HG03575 (cell line): Measurements from ENCODE around the gene CPED1.
"Not testable (repeated sequence)": the region's sequence is repeated elsewhere in the genome, so short reads cannot be mapped to it uniquely, and the experiment has no call there.

Source experiments
- ATAC-seq: cut with Tn5 transposase; IDR thresholded peaks from one replicate; pipeline ENCODE4 v1.9.1; 2021; ENCODE audit not compliant: unreplicated experiment, insufficient number of reproducible peaks, low FRiP score; ENCODE audit errors: extremely low read depth

The CPED1 gene

DNA sequence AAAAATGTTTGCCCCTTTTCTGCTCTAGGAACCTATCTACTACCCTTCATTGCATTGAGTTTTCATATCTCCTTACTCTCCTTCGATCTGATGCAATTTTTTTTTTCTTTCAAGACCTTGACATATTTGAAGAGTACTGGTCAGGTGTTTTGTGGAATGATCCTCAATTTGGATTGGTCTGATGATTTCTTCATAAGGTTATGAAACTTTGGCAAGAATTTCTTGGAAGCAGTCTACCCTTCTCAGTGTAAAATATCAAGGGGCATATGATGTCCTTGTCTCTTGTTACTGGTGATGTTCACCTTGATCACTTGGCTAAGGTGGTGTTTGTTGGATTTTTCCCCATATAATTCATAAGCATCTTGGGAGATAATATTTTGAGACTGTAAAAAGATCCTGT lies 64.7 kb downstream of the CPED1 start:
- ATAC-seq = no peak

DNA sequence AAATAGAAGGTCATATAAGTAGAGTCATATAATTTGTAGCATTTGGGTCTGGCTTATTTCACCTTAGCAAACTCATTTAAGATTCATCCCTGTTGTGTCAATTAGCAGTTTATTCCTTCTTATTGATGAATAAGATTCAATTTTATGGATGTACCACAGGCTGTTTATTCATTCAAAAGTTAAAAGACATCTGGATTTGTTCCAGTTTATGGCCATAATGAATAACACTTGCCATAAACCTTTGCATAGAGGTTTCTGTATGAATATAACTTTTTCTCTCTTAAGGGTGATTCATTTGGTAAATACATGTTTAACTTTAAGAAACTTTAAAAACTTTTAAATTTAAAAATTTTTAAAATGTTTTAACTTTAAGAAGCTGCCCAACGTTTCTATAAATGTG lies 66.4 kb downstream of the CPED1 start:
- no peak for ATAC-seq

DNA sequence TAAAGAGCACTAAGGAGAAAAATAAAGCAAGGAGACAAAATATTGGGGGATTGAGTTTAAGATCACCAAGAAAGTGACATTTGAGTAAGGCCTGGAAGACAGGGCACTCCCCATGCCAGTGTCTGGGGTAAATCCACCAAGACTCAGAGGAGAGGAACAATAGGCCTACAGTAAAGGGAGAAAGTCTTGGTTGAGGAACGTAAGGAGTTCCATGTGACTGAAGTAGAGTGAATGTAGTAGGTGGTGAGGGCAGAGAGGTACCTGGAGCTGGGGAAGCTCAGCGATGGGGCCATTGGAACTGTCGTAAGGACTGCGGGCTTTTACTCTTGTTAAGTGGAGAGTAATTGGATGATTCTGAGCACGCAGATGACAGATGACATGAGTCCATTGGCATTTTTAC lies 69.4 kb downstream of the CPED1 start:
- no peak for ATAC-seq

DNA sequence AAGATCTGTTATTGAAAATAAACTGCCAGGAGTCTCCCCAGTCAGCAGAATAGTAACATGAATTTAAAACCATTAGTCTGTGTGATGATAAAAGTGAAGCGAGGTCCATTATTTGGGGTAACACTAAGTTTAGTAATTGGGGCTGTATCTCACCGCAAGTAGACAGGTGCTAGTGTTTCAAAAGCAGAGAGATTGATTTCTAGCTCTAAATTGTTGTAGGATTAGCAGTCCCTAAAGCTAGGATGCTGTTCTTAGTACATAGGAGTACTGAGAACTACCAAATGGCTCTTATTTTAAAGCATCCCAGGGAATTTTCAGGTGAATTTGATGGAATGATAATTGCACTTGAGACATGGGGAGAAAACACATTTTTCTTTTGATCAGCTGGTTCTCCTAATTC lies 70.5 kb downstream of the CPED1 start:
- ATAC-seq = no peak

DNA sequence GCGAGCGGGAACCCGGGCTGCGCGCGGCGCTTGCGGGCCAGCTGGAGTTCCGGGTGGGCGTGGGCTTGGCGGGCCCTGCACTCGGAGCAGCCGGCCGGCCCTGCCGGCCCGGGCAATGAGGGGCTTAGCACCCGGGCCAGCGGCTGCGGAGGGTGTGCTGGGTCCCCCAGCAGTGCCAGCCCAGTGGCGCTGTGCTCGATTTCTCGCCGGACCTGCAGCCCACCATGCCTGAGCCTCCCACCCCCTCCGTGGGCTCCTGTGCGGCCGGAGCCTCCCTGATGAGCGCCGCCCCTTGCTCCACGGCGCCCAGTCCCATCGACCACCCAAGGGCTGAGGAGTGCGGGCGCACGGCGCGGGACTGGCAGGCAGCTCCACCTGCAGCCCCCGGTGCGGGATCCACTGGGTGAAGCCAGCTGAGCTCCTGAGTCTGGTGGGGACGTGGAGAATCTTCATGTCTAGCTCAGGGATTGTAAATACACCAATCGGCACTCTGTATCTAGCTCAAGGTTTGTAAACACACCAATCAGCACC lies 71.5 kb downstream of the CPED1 start:
- ATAC-seq = not testable (repeated sequence)

DNA sequence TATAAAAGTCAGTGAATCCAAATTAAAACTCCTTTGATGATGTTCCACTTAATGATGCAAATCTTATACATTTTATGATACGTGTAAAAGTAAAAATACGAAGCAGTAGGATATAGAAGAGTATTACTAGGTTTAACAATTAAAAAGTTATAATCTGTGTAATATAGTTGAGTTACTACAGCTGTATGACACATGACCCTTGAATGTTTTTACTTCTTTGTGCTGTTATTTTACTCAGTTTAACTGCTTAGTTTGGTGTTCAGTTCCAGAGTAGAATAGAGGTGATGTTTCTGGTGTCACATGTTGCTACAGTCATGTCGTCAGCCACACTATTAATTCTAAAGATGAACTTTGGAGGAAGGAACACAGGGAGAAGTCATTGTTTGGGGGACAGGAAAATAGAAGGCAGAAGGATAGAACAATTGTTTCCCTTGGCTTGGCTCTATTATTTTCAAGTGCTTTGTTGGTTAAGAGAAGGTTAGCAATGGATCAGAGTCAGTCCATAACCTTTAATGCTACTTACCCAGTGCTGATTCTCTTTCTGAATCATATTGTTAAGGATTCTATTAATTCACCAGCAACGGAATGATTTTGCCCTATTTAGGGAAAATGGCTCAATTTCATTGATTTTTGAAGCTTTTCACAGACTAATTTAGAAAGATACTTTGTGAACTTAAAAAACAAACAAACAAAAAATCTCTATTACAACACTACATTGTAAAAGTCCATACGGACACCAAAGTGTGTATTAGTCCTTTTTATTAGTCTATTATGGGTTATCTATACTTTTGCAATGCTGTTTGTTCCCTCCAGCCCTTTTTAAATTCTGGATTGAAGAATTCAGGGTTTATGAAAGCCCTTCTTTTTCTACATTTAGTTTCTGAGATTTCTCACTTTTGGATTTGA lies 73.4 kb downstream of the CPED1 start:
- no peak for ATAC-seq

DNA sequence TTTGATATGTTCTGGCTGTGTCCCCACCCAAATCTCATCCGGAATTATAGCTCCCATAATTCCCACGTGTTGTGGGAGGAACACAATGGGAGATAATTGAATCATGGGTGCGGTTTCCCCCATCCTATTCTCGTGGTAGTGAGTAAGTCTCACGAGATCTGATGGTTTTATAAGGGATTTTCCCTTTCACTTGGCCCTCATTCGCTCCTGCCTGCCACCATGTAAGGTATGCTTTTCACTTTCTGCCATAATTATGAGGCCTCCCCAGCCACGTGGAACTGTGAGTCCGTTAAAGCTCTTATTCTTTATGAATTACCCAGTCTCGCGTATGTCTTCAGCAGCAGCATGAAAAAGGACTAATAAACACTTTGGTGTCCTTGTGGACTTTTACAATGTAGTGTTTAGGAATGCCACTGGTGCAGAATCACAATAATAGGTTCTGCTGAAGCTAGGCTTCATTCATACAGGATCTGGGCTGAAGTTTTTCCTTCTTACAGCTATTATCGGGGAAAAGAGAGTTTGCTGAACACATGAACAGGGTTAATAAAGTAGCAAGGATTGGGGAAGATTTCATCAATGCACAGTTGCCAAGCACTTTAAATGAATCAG lies 74.3 kb downstream of the CPED1 start:
- ATAC-seq = no peak

DNA sequence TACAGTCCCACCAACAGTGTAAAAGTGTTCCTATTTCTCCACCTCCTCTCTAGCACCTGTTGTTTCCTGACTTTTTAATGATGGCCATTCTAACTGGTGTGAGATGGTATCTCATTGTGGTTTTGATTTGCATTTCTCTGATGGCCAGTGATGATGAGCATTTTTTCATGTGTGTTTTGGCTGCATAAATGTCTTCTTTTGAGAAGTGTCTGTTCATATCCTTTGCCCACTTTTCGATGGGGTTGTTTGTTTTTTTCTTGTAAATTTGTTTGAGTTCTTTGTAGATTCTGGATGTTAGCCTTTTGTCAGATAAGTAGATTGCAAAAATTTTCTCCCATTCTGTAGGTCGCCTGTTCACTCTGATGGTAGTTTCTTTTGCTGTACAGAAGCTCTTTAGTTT lies 79.2 kb downstream of the CPED1 start:
- ATAC-seq = not testable (repeated sequence)

DNA sequence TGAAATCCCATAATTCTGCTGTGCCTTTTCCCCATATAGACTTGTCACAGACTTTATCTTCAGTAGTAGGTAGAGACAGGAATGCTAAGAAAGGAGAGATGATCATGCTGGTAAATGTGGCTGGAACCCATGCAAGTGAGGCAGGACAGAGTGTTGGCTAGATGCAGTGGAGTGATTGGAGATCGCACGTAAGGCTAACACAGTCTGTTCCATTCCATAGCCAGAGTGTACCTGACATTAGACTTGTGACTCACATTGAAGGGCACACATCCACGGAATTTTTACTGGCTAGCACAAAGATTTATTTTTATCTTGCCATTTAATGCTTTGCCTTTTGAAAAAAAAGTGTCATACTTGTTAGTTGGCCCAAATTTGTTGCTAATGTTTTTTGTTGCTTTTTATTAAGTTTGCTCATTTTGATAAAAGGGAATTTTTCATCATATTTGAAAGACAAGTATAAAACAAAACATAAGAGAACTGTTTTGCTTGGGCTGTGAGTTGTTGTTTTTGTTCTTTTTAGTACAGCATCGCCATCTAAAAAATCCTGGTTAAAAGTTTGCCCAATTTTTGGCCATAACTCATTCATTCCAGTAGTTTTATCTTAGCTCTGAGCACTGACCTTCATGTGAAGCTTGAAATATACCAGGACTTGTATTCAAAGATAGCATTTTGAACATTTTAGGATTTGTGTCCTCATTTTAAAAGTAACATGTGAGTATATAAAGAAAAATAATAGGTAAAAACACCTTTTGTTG lies 81.0 kb downstream of the CPED1 start:
- ATAC-seq = no peak

DNA sequence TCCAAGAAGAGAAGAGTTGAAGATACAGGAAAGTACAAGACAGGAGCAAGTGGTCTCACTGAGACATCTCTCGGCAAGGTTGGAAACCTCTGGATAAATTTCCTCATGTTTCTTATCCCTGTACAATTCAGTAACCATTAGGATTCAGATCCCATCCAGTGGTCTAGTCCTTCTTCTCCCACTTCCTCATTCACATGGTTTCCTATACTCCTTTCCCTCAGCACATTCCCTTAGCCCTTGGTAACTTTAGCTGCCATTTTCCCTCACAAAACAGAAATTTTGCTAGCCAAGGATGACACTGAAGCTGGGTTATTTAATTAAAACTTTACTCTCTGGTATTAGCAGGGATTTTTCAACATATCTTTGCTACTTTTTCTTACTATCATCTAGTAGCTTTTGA lies 82.6 kb downstream of the CPED1 start:
- no peak for ATAC-seq

DNA sequence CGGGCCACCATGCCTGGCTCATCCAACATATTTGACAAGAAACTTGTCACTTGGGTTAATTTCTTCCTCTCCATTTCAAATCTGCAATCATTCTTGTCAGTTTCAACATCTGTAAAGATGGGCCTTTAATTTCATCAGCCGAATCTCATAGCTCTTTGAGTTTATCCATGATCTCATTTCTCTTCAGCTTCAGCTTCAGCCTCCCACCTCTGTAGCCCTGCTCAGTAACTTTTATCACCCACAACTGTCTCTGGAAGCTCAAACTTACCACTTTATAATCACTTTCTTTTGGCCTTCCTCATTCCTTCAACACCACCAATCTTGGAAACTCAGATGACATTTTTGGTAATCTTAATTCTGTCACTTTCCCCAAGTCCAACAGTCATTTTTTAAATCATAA lies 83.2 kb downstream of the CPED1 start:
- no peak for ATAC-seq

DNA sequence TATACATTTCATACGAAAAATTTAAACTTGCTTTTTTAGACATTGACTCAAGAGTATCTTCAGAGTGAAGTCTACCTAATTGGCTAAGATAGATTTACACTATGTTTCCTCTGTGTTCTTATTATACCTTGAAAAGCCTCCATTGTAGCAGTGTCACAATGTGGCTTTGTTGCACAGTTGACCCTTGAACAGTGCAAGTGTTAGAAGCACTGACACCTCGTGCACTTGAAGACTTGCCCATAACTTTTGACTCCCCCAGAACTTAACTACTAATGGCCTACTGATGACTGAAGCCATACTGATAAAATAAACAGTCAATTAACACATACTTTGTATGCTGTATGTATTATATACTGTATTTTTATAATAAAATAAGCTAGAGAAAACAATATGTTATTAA lies 84.3 kb downstream of the CPED1 start:
- ATAC-seq = no peak

DNA sequence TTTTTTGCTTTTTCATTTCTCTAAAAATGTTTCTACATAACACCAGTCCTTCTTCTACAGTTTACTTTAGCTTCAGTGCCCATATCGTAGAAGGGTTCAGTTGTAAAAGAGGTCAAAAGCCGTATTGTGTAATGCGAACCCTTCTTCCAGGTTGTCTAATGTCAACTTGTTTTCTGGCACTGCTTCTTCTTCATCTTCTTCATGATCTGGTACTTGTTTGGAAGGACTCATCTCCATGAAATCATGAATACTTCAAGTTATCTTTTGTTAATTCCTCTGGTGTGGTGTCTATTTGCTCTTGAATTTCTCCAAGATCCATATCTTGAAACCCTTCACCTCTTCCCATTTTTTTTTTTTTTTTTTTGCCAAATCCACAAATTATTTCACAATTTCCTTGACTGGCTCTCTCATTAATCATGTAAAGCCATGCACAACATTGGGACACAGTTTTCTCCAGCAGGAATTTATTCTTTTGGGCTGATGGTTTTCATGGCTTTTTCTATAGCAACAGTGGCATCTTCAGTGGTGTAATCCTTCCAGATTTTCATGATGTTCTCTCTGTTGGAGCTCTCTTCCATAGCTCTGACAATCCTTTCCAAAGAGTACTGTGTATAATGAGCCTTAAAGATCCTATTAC lies 85.1 kb downstream of the CPED1 start:
- ATAC-seq = no peak

DNA sequence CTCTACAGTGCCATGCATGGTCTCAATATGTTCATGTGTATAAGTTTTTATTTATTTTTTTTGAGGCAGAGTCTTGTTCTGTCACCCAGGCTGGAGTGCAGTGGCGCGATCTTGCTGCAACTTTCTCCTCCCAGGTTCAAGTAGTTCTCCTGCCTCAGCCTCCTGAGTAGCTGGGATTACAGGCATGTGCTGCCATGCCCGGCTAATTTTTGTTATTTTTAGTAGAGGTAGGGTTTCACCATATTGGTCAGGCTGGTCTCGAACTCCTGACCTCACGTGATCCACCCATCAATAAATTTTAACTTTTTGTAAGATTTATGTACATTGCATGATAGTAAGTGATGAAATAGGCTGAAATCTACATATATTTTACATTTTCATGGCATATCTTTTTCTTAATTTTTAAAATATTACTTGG lies 86.9 kb downstream of the CPED1 start:
- ATAC-seq = not testable (repeated sequence)

DNA sequence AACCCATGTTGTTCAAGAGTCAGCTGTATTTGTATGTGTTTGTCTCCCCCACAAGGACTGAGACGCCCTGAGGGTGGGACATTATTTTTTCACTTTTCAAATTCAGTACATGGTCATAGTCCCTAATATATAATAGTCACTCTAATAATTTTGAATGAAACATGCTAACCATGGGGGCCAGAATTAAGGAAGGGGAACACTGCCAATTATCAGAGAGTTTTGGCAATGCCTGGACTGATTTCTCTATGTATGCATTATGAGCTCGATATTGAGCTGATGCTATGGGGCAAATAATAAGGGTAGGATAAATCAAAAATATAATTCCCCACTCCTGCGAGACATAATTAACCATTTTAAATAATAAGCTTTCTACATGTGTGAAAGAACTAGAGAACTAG lies 87.4 kb downstream of the CPED1 start:
- no peak for ATAC-seq

DNA sequence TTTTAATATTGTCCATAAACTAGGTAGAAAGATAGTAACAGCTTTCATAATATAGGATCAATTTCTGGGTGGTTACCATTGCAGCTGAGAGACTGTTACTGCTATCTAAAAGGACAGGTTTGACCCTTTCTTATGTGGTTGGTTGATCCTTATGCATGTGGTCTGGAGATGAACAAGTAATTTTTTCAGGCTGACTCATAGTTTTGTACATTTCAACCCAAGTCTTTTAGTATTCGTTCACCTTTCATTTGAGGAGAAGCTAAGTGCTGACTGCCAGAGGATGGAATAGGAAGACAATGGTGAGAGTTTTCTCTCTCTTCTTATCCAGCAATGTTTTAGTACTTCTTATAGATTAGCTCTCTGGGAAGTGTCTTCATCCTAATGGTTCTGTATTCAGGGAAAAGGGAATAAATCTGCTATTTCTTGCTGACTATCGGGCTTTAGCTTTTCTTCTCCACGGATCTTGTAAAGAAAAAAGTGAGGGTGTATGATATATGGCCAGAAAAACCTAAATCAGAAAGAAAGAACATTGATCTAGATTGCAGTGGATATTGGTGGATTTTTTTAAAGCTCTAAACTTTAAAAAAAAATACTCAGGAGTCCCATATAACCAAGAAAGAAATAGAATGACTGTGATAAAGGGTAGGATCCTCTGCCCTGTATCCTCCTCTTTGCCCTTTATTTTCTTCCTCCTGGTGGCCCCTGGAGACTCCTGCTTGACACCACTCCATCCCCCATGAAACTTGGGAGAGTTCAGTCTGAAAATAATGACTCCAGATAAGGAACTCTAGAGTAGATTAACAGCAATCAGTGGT lies 88.0 kb downstream of the CPED1 start:
- ATAC-seq = no peak

DNA sequence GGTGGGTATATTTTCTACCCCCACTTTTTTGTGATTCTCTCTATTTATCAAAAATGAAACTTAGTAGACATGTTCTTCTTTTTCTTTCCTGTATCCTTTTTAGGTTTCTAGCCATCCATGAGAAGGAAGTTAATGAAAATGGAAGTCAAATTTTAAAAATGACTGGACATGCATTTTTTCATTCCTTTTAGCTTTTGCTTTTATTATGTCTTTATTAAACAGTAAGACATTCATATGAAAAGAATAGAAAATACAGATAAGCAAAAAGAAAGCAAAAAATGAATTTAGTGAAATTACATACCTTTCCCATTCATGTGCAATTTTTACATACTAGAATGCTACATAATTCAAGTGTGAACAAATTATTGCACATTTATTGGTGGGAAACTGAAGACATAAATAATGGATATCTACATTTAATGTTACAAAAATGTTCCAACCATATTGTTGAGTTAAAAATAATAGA lies 88.7 kb downstream of the CPED1 start:
- ATAC-seq = no peak

DNA sequence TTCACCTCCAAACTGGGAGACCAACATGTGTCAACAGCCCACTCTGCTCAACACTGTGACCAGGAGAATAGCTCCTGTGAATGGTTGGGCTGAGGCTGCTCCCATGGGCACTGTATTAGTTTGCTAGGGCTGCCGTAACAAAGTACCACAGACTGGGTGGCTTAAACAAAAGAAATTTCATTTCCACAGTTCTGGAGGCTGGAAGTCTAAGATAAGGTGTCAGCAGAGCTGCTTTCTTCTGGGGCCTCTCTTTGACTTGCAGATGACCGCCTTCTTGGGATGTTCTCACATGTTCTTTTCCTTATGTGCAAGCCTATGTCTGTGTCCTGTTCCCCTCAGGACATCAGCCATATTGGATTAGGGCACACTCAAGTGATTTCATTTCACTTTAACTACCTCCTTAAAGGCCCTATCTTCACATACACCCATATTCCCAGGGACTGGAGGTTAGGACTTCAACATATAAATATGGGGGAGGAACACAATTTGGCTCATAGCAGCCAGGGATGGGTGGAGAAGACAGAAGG lies 90.3 kb downstream of the CPED1 start:
- no peak for ATAC-seq
